ENCODE measurements around the gene RAX2. TPM values are rescaled to one million over a fixed set of nuclear protein-coding genes. Genes with fewer than 3 reads are reported as not detected.
"Not testable (repeated sequence)": the region's sequence is repeated elsewhere in the genome, so short reads cannot be mapped to it uniquely, and the experiment has no call there.

The RAX2 gene
- total RNA-seq, 4 donors from 2014 or later = not detected

DNA sequence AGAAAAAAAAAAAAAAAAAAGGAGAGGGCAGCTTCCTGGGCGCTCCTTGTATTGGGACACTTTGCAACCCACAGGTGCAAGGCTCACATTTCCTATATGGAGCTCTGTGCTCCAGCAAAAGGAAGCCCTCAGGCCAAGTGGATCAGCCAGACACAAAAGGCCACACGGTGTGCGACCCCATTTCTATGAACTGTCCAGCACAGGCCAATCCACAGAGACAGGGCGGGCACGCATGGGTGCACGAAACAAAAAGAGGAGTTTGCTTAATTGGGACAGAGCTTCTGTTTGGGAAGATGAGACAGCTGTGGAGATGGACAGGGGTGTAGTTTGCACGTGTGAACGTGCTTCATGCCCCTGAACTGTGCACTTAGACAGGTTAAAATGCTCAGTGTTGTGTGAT lies 45.7 kb upstream of the RAX2 start:
- H3K36me3 ChIP-seq = no peaks in the 10 kb centered on the region
- H3K9me3 ChIP-seq = no peaks in the 10 kb centered on the region
- H3K27me3 ChIP-seq = no peaks in the 10 kb centered on the region
- 83 to 86% methylated on average over 8 of the region's 8 CpGs for WGBS, 2 donors
- no peak for DNase-seq
- no peak for TF ChIP-seq POLR2A (IDR thresholded peaks at IDR 0.05)
- TF ChIP-seq, protein P1, sequence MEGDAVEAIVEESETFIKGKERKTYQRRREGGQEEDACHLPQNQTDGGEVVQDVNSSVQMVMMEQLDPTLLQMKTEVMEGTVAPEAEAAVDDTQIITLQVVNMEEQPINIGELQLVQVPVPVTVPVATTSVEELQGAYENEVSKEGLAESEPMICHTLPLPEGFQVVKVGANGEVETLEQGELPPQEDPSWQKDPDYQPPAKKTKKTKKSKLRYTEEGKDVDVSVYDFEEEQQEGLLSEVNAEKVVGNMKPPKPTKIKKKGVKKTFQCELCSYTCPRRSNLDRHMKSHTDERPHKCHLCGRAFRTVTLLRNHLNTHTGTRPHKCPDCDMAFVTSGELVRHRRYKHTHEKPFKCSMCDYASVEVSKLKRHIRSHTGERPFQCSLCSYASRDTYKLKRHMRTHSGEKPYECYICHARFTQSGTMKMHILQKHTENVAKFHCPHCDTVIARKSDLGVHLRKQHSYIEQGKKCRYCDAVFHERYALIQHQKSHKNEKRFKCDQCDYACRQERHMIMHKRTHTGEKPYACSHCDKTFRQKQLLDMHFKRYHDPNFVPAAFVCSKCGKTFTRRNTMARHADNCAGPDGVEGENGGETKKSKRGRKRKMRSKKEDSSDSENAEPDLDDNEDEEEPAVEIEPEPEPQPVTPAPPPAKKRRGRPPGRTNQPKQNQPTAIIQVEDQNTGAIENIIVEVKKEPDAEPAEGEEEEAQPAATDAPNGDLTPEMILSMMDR (IDR thresholded peaks at IDR 0.05) = no peak
- H3K4me1 ChIP-seq = peaks cover 0 to 7% of the 10 kb centered on the region in 2 donors
- intact Hi-C loops (cut with DNase I) = no loop called here
- H3K27ac ChIP-seq = no peak overlapping the region
- no peak overlapping the region for H3K4me3 ChIP-seq (replicated peaks in 1 of 3)

DNA sequence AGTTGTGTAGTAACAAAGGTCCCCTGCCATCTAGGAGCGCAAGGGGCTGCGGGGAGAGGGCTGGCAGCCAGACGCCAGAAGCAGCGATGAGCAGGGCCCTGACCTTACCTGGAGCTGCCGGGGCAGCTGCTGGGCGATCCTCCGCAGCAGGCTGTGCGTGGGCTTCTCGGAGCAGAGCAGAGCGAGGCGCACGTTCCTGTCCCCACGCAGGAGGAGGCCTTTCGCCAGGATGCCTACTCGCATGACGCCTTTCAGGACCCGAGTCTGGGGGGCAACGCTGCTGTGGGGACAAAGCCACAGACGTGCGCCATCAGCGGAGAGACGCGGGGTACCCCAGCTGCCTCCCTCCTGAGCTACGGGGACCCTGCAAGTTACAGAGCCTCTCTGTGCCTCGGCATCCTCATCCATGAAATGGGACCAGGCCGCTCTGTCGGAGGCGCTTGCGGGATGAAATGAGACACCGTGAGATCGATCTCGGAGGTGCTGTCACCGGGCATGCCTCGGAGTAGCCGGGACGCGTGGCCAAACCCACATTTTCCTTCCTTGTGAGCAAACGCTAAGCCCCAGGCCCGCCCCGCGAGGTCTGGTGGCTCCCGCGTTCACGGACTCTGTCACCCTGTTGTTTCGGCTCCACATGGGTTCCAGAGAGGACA lies 44.7 kb upstream of the RAX2 start:
- DNase-seq = no peak
- Histone ChIP-seq H3K36me3 (no peaks in the 10 kb centered on the region), H3K9me3 (no peaks in the 10 kb centered on the region), H3K27me3 (no peaks in the 10 kb centered on the region), H3K27ac (no peak overlapping the region), H3K4me3 (replicated peaks in 1 of 3) (no peak overlapping the region), H3K4me1 (peaks cover 0 to 7% of the 10 kb centered on the region in 2 donors)
- TF ChIP-seq POLR2A (IDR thresholded peaks at IDR 0.05) = no peak
- TF ChIP-seq, protein P1 (IDR thresholded peaks at IDR 0.05) = no peak
- intact Hi-C loops (cut with DNase I) = no loop called here
- 88 to 92% methylated on average over 26 to 38 of the region's 45 CpGs for WGBS, 2 donors

DNA sequence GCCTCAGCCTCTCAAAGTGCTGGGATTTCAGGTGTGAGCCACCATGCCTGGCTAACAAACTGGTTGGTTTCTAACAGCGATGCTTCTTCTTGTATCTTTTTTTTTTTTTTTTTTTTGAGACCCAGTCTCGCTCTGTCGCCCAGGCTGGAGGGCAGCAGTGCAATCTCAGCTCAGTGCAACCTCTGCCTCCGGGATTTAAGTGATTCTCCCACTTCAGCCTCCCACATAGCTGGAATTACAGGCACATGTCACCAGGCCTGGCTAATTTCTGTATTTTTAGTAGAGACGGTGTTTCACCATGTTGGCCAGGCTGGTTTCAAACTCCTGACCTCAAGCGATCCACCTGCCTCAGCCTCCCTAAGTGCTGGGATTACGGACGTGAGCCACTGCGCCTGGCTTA lies 44.1 kb upstream of the RAX2 start:
- H3K27ac ChIP-seq; H3K9me3 ChIP-seq; intact Hi-C loops (cut with DNase I); DNase-seq; H3K27me3 ChIP-seq; H3K36me3 ChIP-seq; H3K4me1 ChIP-seq; H3K4me3 ChIP-seq (replicated peaks in 1 of 3): not testable (repeated sequence)
- 83 to 87% methylated on average over 9 of the region's 9 CpGs for WGBS, 2 donors

- 91 to 98% methylated on average over 4 of the region's 4 CpGs for WGBS, 2 donors
- Histone ChIP-seq H3K36me3 (no peaks in the 10 kb centered on the region), H3K27ac (no peak overlapping the region), H3K27me3 (no peaks in the 10 kb centered on the region), H3K4me1 (peaks cover 0 to 7% of the 10 kb centered on the region in 2 donors), H3K9me3 (no peaks in the 10 kb centered on the region), H3K4me3 (replicated peaks in 1 of 3) (no peak overlapping the region)
- no peak for TF ChIP-seq POLR2A (IDR thresholded peaks at IDR 0.05)
- TF ChIP-seq, protein P1 (IDR thresholded peaks at IDR 0.05) = no peak
- intact Hi-C loops (cut with DNase I) = no loop called here
- no peak for DNase-seq
Observed at GRCh38 chr19:3814648-3815047, 42.6 kb upstream of the RAX2 start.

GRCh38 chr19:3813473-3814392 lies 41.7 kb upstream of the RAX2 start:
- DNase-seq = no peak
- Histone ChIP-seq H3K4me1 (peaks cover 0 to 11% of the 10 kb centered on the region in 2 donors), H3K27ac (peak overlapping the region in 1 of 3 donors; percentile 58), H3K27me3 (no peaks in the 10 kb centered on the region), H3K9me3 (no peaks in the 10 kb centered on the region), H3K36me3 (no peaks in the 10 kb centered on the region), H3K4me3 (replicated peaks in 1 of 3) (no peak overlapping the region)
- TF ChIP-seq, protein P1 (IDR thresholded peaks at IDR 0.05) = no peak
- no peak for TF ChIP-seq POLR2A (IDR thresholded peaks at IDR 0.05)
- WGBS, 2 donors = 80% methylated on average over 14 to 19 of the region's 22 CpGs
- intact Hi-C loops (cut with DNase I) = no loop called here

Data from thyroid gland (tissue), 4 donors.